Osteocyte (in vitro differentiated cells): ENCODE data around the gene MATCAP1. TPM values are rescaled to one million over a fixed set of nuclear protein-coding genes. Genes with fewer than 3 reads are reported as not detected.
A peak's percentile ranks its signal among the peaks of the same experiment; 100 is the strongest.

Source experiments
- DNase-seq: peaks from one replicate; pipeline ENCODE4 v3.0.0; 2021; ENCODE audit warnings: mixed read lengths; ENCODE audit not compliant: unreplicated experiment; ENCODE audit errors: extremely low spot score
- H3K27ac Mint-ChIP-seq: one replicate; pipeline ENCODE4 v1.8.0; 2021; ENCODE audit warnings: mild to moderate bottlenecking, mixed read lengths; ENCODE audit not compliant: unreplicated experiment
- H3K27me3 Mint-ChIP-seq: one replicate; pipeline ENCODE4 v1.8.0; 2021; ENCODE audit warnings: mixed read lengths; ENCODE audit not compliant: unreplicated experiment
- H3K36me3 Mint-ChIP-seq: one replicate; pipeline ENCODE4 v1.8.0; 2021; ENCODE audit warnings: mixed read lengths; ENCODE audit not compliant: unreplicated experiment
- H3K4me1 Mint-ChIP-seq: one replicate; pipeline ENCODE4 v1.8.0; 2021; ENCODE audit warnings: mixed read lengths; ENCODE audit not compliant: unreplicated experiment
- H3K4me3 Mint-ChIP-seq: one replicate; pipeline ENCODE4 v1.8.0; 2021; ENCODE audit warnings: mild to moderate bottlenecking, moderate library complexity, mixed read lengths; ENCODE audit not compliant: unreplicated experiment
- H3K9me3 Mint-ChIP-seq: one replicate; pipeline ENCODE4 v1.8.0; 2021; ENCODE audit warnings: mixed read lengths; ENCODE audit not compliant: unreplicated experiment
- total RNA-seq: library from RNA; stranded (reverse); gene quantifications from 2 replicates; pipeline ENCODE4 v1.2.1, GENCODE V29; 2021
- TF ChIP-seq, protein P1 (sequence below): fragments of 200-600 bp; sonication (generic); IDR thresholded peaks from 2 replicates; pipeline ENCODE4 v1.5.0; 2021; ENCODE audit warnings: antibody characterized with exemption, mild to moderate bottlenecking, moderate library complexity

MATCAP1 gene
- total RNA-seq, 1 donor from 2014 or later, result 35.7 TPM

DNA sequence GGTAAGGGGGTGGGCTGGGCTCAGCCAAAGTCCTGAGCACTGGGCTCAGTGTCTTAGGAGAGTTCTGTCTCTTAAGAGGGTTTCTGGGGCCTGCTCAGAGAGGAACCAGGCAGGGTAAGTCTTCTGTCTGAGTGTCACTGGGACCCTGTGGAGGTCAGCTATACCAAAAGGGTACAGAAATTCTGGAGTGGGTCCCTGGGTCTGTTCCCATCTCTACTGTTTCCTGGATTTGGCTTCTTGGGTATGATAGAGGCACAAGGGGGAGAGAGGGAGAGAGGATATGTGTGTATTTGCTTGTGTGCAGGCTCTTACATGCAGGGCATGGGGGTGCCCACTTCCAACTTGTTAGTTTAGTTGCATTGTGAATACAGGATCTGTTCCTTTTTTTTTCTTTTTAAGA, 9.8 kb upstream of the MATCAP1 start:
- H3K27ac Mint-ChIP-seq, result peak overlapping the region; percentile 4
- H3K4me3 Mint-ChIP-seq, result peak overlapping the region; percentile 84
- no peak for DNase-seq
- no peaks in the 10 kb centered on the region for H3K27me3 Mint-ChIP-seq
- peaks cover 22% of the 10 kb centered on the region for H3K36me3 Mint-ChIP-seq
- TF ChIP-seq, protein P1, sequence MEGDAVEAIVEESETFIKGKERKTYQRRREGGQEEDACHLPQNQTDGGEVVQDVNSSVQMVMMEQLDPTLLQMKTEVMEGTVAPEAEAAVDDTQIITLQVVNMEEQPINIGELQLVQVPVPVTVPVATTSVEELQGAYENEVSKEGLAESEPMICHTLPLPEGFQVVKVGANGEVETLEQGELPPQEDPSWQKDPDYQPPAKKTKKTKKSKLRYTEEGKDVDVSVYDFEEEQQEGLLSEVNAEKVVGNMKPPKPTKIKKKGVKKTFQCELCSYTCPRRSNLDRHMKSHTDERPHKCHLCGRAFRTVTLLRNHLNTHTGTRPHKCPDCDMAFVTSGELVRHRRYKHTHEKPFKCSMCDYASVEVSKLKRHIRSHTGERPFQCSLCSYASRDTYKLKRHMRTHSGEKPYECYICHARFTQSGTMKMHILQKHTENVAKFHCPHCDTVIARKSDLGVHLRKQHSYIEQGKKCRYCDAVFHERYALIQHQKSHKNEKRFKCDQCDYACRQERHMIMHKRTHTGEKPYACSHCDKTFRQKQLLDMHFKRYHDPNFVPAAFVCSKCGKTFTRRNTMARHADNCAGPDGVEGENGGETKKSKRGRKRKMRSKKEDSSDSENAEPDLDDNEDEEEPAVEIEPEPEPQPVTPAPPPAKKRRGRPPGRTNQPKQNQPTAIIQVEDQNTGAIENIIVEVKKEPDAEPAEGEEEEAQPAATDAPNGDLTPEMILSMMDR, result no peak
- no peaks in the 10 kb centered on the region for H3K9me3 Mint-ChIP-seq
- H3K4me1 Mint-ChIP-seq, result peaks cover 31% of the 10 kb centered on the region

DNA sequence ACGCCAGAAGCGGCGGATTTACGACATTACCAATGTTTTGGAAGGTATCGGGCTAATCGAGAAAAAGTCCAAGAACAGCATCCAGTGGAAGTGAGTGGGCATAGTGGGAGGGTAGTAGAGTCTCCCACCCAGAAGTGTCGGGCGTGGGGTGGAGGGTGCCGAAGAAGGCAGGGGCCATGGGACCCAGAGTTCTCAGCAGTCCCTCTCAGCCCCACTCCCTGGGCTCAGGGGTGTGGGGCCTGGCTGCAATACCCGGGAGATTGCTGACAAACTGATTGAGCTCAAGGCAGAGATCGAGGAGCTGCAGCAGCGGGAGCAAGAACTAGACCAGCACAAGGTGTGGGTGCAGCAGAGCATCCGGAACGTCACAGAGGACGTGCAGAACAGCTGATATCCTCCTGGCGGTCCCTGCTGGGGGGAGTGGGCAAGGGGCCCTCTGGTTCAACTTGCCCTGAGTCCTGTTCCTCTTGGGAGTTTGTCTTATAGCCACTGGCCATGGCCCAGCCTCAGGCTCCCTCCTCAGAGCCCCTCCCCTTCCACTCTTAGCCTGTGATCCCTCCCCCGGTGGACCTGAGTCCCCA, 9.1 kb upstream of the MATCAP1 start:
- Mint-ChIP-seq H3K27ac (peak overlapping the region; percentile 80), H3K9me3 (no peaks in the 10 kb centered on the region), H3K4me1 (peaks cover 26% of the 10 kb centered on the region), H3K4me3 (peak overlapping the region; percentile 84), H3K27me3 (no peaks in the 10 kb centered on the region), H3K36me3 (peaks cover 18% of the 10 kb centered on the region)
- no peak for DNase-seq
- TF ChIP-seq, protein P1, result no peak

DNA sequence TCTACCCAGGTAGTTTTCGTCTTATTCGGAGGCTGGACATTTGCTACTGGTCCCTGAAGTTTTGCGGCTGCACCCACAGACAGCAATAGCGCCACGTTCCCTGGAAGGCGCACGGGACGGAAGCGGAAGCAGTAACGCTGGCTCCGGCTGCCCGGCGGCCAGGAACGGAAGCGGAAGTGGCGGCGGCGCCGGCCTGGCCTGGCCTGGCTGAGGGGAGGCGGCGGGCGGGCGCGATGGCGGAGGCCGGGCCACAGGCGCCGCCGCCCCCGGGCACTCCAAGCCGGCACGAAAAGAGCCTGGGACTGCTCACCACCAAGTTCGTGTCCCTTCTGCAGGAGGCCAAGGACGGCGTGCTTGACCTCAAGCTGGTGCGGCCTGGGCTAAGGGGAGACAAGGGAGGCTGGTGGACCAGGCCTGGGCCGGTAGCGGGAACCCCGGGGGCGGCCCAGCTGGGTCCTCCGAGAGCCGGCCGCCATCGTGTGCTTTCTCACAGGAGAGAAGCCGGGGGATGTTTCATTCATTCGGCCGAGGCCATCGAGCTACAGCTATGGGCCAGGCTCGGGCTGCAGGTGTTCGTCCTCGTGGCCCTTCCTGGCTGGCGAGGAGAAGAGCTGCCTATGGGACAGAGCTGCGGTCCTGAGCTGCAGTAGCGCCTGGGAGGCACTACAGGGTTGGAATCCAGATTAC, 8.4 kb upstream of the MATCAP1 start, which contains the start of gene E2F4:
Gene E2F4, plus strand, starts transcription at position 161 of the 687 bp plus-strand sequence. Its CDS starts 73 bp downstream, at position 234.
- Mint-ChIP-seq H3K4me3 (peak within 1 kb of the TSS; percentile 84), H3K27ac (peak within 1 kb of the TSS; percentile 80), H3K36me3 (peaks cover 18% of the 10 kb centered on the region), H3K9me3 (no peaks in the 10 kb centered on the region), H3K27me3 (no peaks in the 10 kb centered on the region), H3K4me1 (peaks cover 26% of the 10 kb centered on the region)
- TF ChIP-seq, protein P1, result no peak
- DNase-seq, result peak; percentile 94

DNA sequence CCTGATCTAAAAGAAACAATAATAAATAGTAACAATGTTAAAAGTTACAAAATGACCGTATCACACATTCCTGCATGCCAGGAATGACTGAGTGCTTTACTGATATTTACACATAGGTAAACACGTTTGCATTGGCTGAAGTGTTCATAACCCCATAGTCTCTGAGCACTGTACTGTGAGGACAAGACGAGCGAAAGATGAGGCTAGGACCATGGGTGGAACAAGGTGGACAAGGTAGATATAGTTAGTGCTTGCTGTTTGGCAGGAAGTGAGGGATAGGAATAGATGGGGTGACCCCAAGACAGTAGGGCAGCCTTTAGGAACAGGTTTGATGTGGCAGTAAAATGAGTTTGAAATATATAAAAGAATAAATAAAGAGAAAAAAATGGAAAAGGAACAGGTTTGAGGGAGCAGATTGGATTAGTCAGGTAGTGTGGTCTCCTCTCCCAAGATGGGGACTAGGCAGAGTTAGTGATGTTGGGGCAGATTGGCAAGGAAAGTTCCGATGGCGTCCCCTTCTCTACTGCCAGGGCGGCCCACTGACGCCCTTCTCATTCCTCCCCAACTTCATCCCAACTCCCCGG, 7.7 kb upstream of the MATCAP1 start:
- Mint-ChIP-seq H3K4me1 (peaks cover 26% of the 10 kb centered on the region), H3K27ac (peak overlapping the region; percentile 39)
- TF ChIP-seq, protein P1, result no peak

More for the DNA sequence above, 7.7 kb upstream of the MATCAP1 start:
- DNase-seq, result no peak
- no peaks in the 10 kb centered on the region for H3K9me3 Mint-ChIP-seq
- H3K27me3 Mint-ChIP-seq, result no peaks in the 10 kb centered on the region
- peaks cover 14% of the 10 kb centered on the region for H3K36me3 Mint-ChIP-seq
- peak overlapping the region; percentile 84 for H3K4me3 Mint-ChIP-seq
